Parathyroid adenoma (tissue), 2 donors: Measurements from ENCODE around the gene B3GALT6.

Source experiments
- H2AFZ ChIP-seq: fragments of 300-600 bp; sonication (generic); one replicate; pipeline ENCODE4 v1.7.0; 2017; ENCODE audit warnings: antibody characterized with exemption, mild to moderate bottlenecking
- H3K27ac ChIP-seq: fragments of 300-600 bp; sonication (generic); one replicate; pipeline ENCODE4 v1.7.0; 2017
- H3K27me3 ChIP-seq: fragments of 300-600 bp; sonication (generic); one replicate; pipeline ENCODE4 v1.7.0; 2017; ENCODE audit warnings: low read length; ENCODE audit not compliant: control insufficient read depth, insufficient read depth
- H3K36me3 ChIP-seq: fragments of 300-600 bp; sonication (generic); one replicate; pipeline ENCODE4 v1.7.0; 2017; ENCODE audit warnings: low read length; ENCODE audit not compliant: control insufficient read depth, insufficient read depth
- H3K4me1 ChIP-seq: fragments of 300-600 bp; sonication (generic); one replicate; pipeline ENCODE4 v1.7.0; 2017; ENCODE audit warnings: control low read depth
- H3K4me2 ChIP-seq: fragments of 300-600 bp; sonication (generic); one replicate; pipeline ENCODE4 v1.7.0; 2017; ENCODE audit warnings: low read length
- H3K4me3 ChIP-seq: fragments of 300-600 bp; sonication (generic); one replicate; pipeline ENCODE4 v1.7.0; 2017; ENCODE audit warnings: low read depth, low read length
- H3K79me2 ChIP-seq: fragments of 300-600 bp; sonication (generic); one replicate; pipeline ENCODE4 v1.7.0; 2017; ENCODE audit warnings: control low read depth
- H3K9ac ChIP-seq: fragments of 300-600 bp; sonication (generic); one replicate; pipeline ENCODE4 v1.7.0; 2017; ENCODE audit warnings: mild to moderate bottlenecking
- H3K9me3 ChIP-seq: fragments of 300-600 bp; sonication (generic); one replicate; pipeline ENCODE4 v1.7.0; 2017; ENCODE audit warnings: low read length; ENCODE audit not compliant: control insufficient read depth
- TF ChIP-seq, protein P1 (sequence below): fragments of 300-600 bp; sonication (generic); IDR thresholded peaks from one replicate; pipeline ENCODE4 v1.7.0; 2017; ENCODE audit warnings: antibody characterized with exemption, mild to moderate bottlenecking
- donor health status: primary hyperparathyroidism.

Gene B3GALT6

DNA sequence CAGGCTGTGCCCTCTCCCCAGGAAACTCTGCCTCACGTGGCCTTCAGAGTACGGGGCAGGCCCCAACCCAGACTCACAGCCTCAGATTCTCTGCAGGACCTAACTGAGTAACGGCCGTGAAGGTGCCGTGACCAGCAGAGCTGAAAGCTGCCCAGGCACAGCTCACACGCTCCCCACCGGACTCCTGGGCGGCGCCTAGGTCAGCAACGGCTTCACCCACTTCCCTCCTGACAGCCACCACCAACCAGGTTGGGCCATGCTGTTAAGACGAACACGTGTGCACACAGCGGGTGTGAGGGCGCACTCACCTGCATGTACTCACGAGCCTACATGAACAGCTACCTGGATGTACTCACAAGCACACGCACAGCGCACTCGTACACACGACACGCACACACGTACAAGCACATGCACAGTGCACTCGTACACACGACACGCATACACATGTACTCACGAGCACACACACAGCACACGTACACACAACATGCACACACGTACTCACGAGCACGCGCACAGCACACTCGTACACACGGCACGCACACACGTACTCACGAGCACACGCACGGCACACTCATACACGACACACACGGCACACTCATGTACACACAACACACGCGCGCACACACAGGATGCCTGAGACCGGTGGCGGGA is 9.3 kb upstream of the B3GALT6 start:
- Histone ChIP-seq H3K79me2 (peaks cover 3% of the 10 kb centered on the region), H2AFZ (no peak overlapping the region), H3K4me1 (no peaks in the 10 kb centered on the region), H3K4me2 (no peak overlapping the region), H3K27ac (no peak overlapping the region), H3K4me3 (no peak overlapping the region), H3K9ac (no peak overlapping the region), H3K36me3 (no peaks in the 10 kb centered on the region), H3K27me3 (no peaks in the 10 kb centered on the region), H3K9me3 (no peaks in the 10 kb centered on the region)
- TF ChIP-seq, protein P1, sequence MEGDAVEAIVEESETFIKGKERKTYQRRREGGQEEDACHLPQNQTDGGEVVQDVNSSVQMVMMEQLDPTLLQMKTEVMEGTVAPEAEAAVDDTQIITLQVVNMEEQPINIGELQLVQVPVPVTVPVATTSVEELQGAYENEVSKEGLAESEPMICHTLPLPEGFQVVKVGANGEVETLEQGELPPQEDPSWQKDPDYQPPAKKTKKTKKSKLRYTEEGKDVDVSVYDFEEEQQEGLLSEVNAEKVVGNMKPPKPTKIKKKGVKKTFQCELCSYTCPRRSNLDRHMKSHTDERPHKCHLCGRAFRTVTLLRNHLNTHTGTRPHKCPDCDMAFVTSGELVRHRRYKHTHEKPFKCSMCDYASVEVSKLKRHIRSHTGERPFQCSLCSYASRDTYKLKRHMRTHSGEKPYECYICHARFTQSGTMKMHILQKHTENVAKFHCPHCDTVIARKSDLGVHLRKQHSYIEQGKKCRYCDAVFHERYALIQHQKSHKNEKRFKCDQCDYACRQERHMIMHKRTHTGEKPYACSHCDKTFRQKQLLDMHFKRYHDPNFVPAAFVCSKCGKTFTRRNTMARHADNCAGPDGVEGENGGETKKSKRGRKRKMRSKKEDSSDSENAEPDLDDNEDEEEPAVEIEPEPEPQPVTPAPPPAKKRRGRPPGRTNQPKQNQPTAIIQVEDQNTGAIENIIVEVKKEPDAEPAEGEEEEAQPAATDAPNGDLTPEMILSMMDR, result no peak

DNA sequence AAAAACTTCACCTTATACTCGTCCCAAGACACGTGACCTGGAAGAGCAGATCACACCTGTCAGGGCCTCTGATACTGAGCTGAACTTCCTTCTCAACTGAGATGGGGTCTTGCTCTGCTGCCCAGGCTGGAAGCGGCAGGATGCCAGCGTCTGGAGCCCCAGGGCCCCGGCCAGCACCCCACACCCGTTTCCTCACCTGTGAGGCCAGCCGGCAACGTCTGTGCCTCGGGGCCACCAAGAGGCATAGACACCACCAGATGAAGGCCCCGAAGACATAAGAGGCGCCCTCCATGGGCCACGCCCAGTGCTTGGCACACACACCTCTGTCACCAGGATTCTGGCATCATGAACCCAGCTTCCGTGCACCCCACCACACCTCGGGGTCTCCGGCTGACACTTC is 8.7 kb upstream of the B3GALT6 start:
- no peaks in the 10 kb centered on the region for H3K36me3 ChIP-seq
- TF ChIP-seq, protein P1, result no peak

DNA sequence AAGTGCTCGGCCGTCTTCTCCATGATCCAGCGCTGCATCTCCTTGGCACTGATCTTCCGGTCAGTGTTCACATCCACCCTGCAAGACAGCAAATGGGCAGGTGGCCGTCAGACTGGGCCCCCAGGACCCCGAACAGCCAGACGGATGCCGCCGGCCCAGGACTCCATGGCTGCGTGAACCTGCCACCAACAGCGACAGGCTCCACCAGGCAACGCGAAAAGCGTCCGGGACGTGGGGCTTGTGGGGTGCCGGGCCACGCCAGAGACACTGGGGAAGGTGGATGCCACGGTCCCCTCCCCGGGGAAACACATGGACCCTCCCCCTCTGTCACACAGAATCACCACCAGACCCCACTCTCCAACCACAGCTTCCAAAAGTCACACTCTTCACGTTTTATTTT is 8.1 kb upstream of the B3GALT6 start:
- H3K36me3 ChIP-seq, result no peaks in the 10 kb centered on the region

More for the DNA sequence above, 8.7 kb upstream of the B3GALT6 start:
- Histone ChIP-seq H3K4me2 (no peak overlapping the region), H3K27me3 (no peaks in the 10 kb centered on the region), H3K9me3 (no peaks in the 10 kb centered on the region), H3K79me2 (peaks cover 7% of the 10 kb centered on the region), H3K4me3 (no peak overlapping the region), H3K4me1 (no peaks in the 10 kb centered on the region), H2AFZ (no peak overlapping the region), H3K27ac (no peak overlapping the region), H3K9ac (no peak overlapping the region)

DNA sequence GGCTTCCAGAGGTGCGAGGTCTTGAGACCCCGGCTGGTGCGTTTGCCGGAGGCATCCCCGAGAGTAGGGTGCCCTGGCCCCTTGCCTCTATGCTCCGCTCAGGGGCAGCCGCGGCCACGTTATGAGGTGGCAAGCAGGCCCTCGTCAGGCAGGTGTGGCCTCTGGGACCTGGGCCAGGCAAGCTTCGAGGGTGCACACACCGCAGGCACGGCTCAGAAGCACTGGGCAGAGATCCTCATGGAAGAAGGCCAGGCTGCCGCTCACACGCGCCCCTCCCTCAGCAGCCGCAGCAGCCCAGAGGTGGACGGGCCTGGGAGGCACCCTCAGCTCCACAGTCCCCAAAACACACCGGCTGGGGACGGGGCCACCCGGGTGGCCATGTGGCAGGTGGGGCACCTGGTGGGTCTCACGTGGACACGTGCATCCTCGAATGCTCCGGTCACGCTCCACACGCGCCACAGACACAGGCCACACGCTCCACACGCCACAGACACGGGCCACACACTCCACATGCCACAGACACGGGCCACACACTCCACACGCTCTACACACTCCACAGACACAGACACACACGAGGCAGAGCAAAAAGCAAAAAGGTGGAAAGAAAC is 6.7 kb upstream of the B3GALT6 start:
- TF ChIP-seq, protein P1, result no peak
- Histone ChIP-seq H3K27me3 (no peaks in the 10 kb centered on the region), H3K4me1 (peaks cover 3% of the 10 kb centered on the region), H3K4me2 (no peak overlapping the region), H3K9me3 (no peaks in the 10 kb centered on the region), H3K9ac (no peak overlapping the region), H3K27ac (no peak overlapping the region), H3K79me2 (peaks cover 26% of the 10 kb centered on the region), H3K4me3 (no peak overlapping the region), H3K36me3 (no peaks in the 10 kb centered on the region), H2AFZ (no peak overlapping the region)

More for the DNA sequence above, 8.1 kb upstream of the B3GALT6 start:
- Histone ChIP-seq H3K27me3 (no peaks in the 10 kb centered on the region), H3K4me2 (no peak overlapping the region), H3K27ac (no peak overlapping the region), H3K4me3 (no peak overlapping the region), H2AFZ (no peak overlapping the region), H3K9me3 (no peaks in the 10 kb centered on the region), H3K9ac (no peak overlapping the region), H3K4me1 (no peaks in the 10 kb centered on the region), H3K79me2 (peaks cover 12% of the 10 kb centered on the region)
- TF ChIP-seq, protein P1, result no peak

DNA sequence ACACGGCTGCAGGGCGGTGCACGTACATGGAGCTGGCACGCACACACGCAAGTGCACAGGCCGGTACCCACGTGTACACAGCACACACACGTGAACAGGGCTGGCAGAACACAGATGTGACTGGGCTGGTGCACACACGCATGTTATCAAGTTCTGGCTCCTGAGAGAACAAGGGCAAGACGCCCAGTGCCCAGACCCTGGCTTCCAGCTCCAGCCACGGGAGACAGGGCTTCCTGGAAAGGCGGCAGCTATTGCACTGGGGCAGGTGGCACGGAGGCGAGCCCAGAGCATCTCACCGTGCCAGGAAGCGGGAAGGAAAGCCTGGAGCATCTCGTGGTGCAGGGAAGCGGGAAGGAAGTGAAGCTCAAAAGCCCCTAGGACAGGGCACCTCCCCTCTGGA is 6.1 kb upstream of the B3GALT6 start:
- Histone ChIP-seq H3K36me3 (no peaks in the 10 kb centered on the region), H3K9me3 (no peaks in the 10 kb centered on the region), H3K4me1 (peaks cover 5% of the 10 kb centered on the region), H3K27me3 (no peaks in the 10 kb centered on the region), H3K79me2 (peaks cover 31% of the 10 kb centered on the region), H3K27ac (no peak overlapping the region), H3K4me3 (no peak overlapping the region), H2AFZ (no peak overlapping the region), H3K9ac (no peak overlapping the region), H3K4me2 (no peak overlapping the region)
- TF ChIP-seq, protein P1, result no peak
